ENCODE results near the gene SLC15A3.
A peak's percentile ranks its signal among the peaks of the same experiment; 100 is the strongest.

SLC15A3 gene

GRCh38 chr11:60890696-60891095 is 61.3 kb downstream of the SLC15A3 start (continued):
- no peak for TF ChIP-seq ZNF148 (tag by site-specific recombination; IDR thresholded peaks at IDR 0.05; ENCODE audit: borderline replicate concordance)
- no peak for TF ChIP-seq ZNF394 (tag by site-specific recombination; IDR thresholded peaks at IDR 0.05; ENCODE audit: borderline replicate concordance)
- no peak for TF ChIP-seq ZNF677 (tag by site-specific recombination; IDR thresholded peaks at IDR 0.05)
- TF ChIP-seq ZNF514 (tag by site-specific recombination; IDR thresholded peaks at IDR 0.05) = no peak
- no peak for TF ChIP-seq ZNF391 (tag by site-specific recombination; IDR thresholded peaks at IDR 0.05; ENCODE audit: borderline replicate concordance, low read depth)

- CTCF ChIA-PET = interaction anchor here (0.7 to 4.4 kb wide), 6 partner anchors 9 to 496 kb away, joined by 3 to 95 read pairs (median 4); no protein-coding TSS in a partner anchor
- H3K36me3 ChIP-seq (ENCODE audit: control insufficient read depth in 2 of 2, insufficient read depth in 1 of 2, low read length in 2 of 2) = peaks cover 11 to 66% of the 10 kb centered on the region in 2 experiments; a peak in 2 of 3 replicates
Measured at GRCh38 chr11:60889869-60890311, 62.1 kb downstream of the SLC15A3 start.

GRCh38 chr11:60887556-60887955 is 64.4 kb downstream of the SLC15A3 start:
- Histone ChIP-seq H3K36me3 (ENCODE audit: control insufficient read depth in 2 of 2, insufficient read depth in 1 of 2, low read length in 2 of 2) (peaks cover 0 to 42% of the 10 kb centered on the region in 2 experiments; a peak in 1 of 3 replicates), H3K4me3 (ENCODE audit: low read depth, low read length) (no peak overlapping the region), H3K4me1 (ENCODE audit: control insufficient read depth, insufficient read depth, low read length) (no peaks in the 10 kb centered on the region), H3K27ac (ENCODE audit: extremely low read depth, low read depth, low read length) (no peak overlapping the region), H3K9me3 (ENCODE audit: control insufficient read depth, insufficient read depth, low read depth, low read length) (no peaks in the 10 kb centered on the region)
- CTCF ChIA-PET = interaction anchor here (0.6 to 4.4 kb wide), 22 partner anchors 9 to 1060 kb away, joined by 3 to 95 read pairs (median 4); partner anchors contain the start of gene PTGDR2
- no peak for TF ChIP-seq ZNF174 (tag by site-specific recombination; IDR thresholded peaks at IDR 0.05)
- TF ChIP-seq CTCF (tag by site-specific recombination; IDR thresholded peaks at IDR 0.05) = 0 out of 2 replicates have a peak, but pooled peaks have one; percentile 8
- TF ChIP-seq ZNF596 (tag by site-specific recombination; IDR thresholded peaks at IDR 0.05) = no peak
- 0 out of 2 replicates have a peak, but pooled peaks have one; percentile 45 for TF ChIP-seq ZNF600 (tag by site-specific recombination; IDR thresholded peaks at IDR 0.05)
- POLR2A ChIA-PET = interaction anchor here (1.0 to 1.7 kb wide), 4 partner anchors 18 to 112 kb away, joined by 3 to 6 read pairs (median 5); partner anchors contain the start of gene PRPF19

More at GRCh38 chr11:60889869-60890311, 62.1 kb downstream of the SLC15A3 start:
- H3K27ac ChIP-seq (ENCODE audit: extremely low read depth, low read depth, low read length) = no peak overlapping the region
- no peaks in the 10 kb centered on the region for H3K9me3 ChIP-seq (ENCODE audit: control insufficient read depth, insufficient read depth, low read depth, low read length)
- TF ChIP-seq ZNF600 (tag by site-specific recombination; IDR thresholded peaks at IDR 0.05) (0 out of 2 replicates have a peak, but pooled peaks have one; percentile 14), ZNF654 (tag by site-specific recombination; IDR thresholded peaks at IDR 0.05; ENCODE audit: low read depth) (no peak)
- H3K4me3 ChIP-seq (ENCODE audit: low read depth, low read length) = no peak overlapping the region
- H3K4me1 ChIP-seq (ENCODE audit: control insufficient read depth, insufficient read depth, low read length) = no peaks in the 10 kb centered on the region
- POLR2A ChIA-PET = interaction anchor here (0.9 kb wide), 1 partner anchor 11 kb away, joined by 3 read pairs; no protein-coding TSS in a partner anchor

Measured in HEK293 (cell line).